ENCODE results near the gene EFEMP2. TPM values are rescaled to one million over a fixed set of nuclear protein-coding genes. Genes with fewer than 3 reads are reported as not detected.

EFEMP2 gene
- total RNA-seq, 1 donor from 2014 or later: 62.0 TPM

DNA sequence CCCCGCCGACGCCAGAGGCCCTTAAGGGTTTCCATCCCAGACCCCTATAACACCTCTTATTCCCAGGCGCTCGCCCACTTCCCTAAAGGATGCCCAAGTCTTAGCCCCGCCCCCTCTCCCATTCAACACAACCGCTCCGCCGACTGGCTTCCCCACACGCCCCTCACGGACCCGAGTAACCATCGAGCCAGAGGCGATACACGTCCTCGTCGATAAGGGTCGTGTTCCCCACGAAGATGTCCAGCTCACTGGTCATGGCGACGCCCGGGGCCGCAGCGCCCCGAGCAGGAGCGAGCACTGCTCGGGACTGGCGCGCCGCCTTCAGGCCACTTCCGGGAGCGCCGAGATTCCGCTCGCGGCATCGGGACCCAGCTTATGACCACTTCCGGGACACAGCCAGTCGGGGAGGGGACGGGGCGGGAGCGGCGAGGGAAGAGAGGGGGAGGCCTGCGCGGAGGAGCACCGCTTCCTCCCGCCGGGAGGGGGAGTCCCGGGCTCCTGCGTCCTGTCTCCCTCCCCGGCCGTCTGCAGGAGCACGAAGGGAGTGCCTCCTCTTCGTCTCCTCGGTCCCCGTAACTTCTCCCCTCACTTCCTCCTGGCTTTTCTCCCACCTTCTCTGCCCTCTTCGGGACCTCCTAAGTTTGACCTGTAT, 15.7 kb upstream of the EFEMP2 start, which contains the start of gene FIBP:
Gene FIBP, minus strand, starts transcription at position 309 of the 652 bp plus-strand sequence. Its CDS starts 53 bp downstream, at position 256.
- Histone ChIP-seq H3K36me3 (ENCODE audit: control insufficient read depth, insufficient read depth, low read length) (peaks cover 11% of the 10 kb centered on the region), H3K27me3 (ENCODE audit: control insufficient read depth, insufficient read depth, low read length) (no peaks in the 10 kb centered on the region), H3K4me3 (ENCODE audit: low read depth, low read length) (peak within 1 kb of the TSS; percentile 63)
- DNase-seq (ENCODE audit: low read depth): peak; percentile 79
- TF ChIP-seq, protein P1, sequence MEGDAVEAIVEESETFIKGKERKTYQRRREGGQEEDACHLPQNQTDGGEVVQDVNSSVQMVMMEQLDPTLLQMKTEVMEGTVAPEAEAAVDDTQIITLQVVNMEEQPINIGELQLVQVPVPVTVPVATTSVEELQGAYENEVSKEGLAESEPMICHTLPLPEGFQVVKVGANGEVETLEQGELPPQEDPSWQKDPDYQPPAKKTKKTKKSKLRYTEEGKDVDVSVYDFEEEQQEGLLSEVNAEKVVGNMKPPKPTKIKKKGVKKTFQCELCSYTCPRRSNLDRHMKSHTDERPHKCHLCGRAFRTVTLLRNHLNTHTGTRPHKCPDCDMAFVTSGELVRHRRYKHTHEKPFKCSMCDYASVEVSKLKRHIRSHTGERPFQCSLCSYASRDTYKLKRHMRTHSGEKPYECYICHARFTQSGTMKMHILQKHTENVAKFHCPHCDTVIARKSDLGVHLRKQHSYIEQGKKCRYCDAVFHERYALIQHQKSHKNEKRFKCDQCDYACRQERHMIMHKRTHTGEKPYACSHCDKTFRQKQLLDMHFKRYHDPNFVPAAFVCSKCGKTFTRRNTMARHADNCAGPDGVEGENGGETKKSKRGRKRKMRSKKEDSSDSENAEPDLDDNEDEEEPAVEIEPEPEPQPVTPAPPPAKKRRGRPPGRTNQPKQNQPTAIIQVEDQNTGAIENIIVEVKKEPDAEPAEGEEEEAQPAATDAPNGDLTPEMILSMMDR (IDR thresholded peaks at IDR 0.05; ENCODE audit: insufficient read depth, low read length, poor library complexity, severe bottlenecking): peak; percentile 89

DNA sequence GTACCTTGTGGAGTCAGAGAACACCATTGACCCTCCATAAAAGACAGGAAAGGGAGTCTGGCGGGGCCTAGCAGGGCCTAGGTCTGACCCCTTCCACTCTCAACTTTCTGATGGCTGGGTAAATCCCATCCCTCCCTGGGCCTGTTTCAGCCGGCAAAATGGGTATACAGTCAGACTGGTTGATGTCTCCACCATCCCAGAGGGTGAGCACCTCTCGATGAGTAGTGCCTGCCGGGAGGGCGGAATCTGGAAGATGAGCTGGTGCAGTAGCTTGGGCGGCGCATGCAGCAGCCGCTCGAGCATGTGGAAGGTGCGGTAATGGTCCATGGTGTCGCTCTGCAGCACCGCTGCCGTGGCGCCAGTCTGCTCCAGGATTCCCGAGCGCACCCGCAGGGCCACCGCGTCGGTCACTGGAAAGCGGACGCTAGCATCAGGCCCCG, 15.1 kb upstream of the EFEMP2 start:
- TF ChIP-seq, protein P1 (IDR thresholded peaks at IDR 0.05; ENCODE audit: insufficient read depth, low read length, poor library complexity, severe bottlenecking): no peak
- Histone ChIP-seq H3K27me3 (ENCODE audit: control insufficient read depth, insufficient read depth, low read length) (no peaks in the 10 kb centered on the region), H3K36me3 (ENCODE audit: control insufficient read depth, insufficient read depth, low read length) (peaks cover 11% of the 10 kb centered on the region), H3K4me3 (ENCODE audit: low read depth, low read length) (peak overlapping the region; percentile 63)
- DNase-seq (ENCODE audit: low read depth): no peak

DNA sequence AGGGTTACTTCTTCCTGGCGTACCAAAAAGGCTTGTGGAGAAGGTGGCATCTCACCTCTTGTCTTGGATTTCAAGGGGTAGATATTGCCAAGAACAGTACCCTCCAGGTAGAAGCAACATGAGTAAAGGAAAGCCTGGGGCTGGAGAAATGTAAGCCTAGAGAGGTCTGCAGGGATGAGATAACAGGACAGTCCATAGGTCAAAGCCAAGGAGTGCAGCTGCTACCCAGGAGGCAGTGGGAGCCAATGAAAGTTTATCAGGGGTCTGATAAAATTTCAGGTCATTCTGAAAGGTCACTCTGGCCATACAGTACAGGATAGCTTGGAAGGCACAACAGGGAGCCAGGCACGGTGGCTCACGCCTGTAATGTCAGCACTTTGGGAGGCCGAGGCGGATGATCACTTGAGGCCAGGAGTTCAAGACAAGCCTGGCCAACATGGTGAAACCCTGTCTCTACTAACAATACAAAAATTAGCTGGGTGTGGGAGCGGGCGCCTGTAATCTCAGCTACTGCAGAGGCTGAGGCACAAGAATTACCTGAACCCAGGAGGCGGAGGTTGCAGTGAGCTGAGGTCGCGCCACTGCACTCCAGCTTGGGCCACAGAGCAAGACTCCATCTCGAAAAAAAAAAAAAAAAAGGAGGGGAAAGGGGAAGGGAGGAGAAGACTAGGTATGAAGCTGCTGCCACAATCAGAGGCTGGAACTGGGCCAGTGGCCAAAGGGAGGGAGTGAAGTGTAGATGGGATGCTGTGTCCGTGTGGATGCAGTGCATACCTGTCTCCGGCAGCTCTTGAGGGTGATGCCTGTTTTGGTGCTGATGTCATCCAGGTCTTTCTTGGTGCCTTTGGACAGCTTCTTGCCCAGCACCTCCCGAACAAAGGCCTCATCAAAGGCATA, 14.5 kb upstream of the EFEMP2 start:
- Histone ChIP-seq H3K36me3 (ENCODE audit: control insufficient read depth, insufficient read depth, low read length) (peaks cover 11% of the 10 kb centered on the region), H3K27me3 (ENCODE audit: control insufficient read depth, insufficient read depth, low read length) (no peaks in the 10 kb centered on the region), H3K4me3 (ENCODE audit: low read depth, low read length) (peak overlapping the region; percentile 63)
- DNase-seq (ENCODE audit: low read depth): no peak
- TF ChIP-seq, protein P1 (IDR thresholded peaks at IDR 0.05; ENCODE audit: insufficient read depth, low read length, poor library complexity, severe bottlenecking): no peak

DNA sequence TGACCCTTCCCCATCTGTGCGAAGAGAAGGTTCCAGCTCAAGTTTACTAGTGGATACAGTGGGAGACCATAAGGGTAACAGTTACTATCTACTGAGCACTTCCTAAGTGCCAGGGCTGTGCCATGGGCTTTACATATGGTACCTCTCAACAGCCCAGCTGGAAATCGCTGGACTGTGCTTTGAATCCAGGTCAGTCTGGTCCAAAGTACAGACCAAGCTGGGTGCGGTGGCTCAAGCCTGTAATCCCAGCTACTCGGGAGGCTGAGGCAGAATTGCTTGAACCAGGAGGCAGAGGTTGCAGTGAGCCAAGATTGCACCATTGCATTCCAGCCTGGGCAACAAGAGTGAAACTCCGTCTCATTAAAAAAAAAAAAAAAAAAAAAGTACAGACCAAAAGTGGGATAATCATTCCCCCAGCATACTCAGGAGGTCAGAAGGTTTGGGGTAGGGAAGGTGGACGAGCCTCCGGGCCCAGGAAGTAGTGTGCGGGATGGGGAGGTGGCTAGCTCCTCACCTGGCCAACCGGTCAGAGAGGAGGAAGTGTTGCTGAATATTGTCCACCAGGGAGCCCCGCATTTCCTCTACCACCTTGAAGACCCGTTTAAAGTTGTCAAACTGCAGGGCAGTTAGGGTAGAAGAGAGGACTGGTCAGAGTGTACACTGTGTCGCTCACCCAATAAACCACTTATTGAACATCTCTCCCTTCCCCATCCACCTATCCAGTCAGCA, 13.4 kb upstream of the EFEMP2 start:
- peaks cover 11% of the 10 kb centered on the region for H3K36me3 ChIP-seq (ENCODE audit: control insufficient read depth, insufficient read depth, low read length)
- no peak for DNase-seq (ENCODE audit: low read depth)
- no peak overlapping the region for H3K4me3 ChIP-seq (ENCODE audit: low read depth, low read length)
- TF ChIP-seq, protein P1 (IDR thresholded peaks at IDR 0.05; ENCODE audit: insufficient read depth, low read length, poor library complexity, severe bottlenecking): no peak
- H3K27me3 ChIP-seq (ENCODE audit: control insufficient read depth, insufficient read depth, low read length): no peaks in the 10 kb centered on the region

DNA sequence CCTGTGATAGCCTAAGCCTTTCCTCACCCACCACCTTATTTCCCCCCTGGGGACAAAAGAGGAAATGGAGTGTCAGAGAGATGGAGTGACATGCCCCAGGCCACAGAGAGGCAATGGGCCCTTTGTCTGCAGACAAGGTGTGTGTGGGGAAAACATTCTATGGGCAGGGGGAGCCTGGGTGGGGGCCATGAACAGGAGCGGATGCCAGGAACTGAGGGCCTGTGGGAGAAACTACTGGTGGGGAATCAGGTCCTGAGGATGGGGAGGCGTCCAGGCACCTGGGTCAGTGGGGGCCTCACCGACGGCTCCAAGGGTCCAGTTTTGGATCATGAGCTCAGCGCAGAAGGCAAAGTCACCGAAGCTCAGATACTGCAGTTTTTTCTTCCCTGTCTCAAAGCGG, 12.6 kb upstream of the EFEMP2 start:
- TF ChIP-seq, protein P1 (IDR thresholded peaks at IDR 0.05; ENCODE audit: insufficient read depth, low read length, poor library complexity, severe bottlenecking): no peak
- no peak for DNase-seq (ENCODE audit: low read depth)
- peaks cover 11% of the 10 kb centered on the region for H3K36me3 ChIP-seq (ENCODE audit: control insufficient read depth, insufficient read depth, low read length)
- no peaks in the 10 kb centered on the region for H3K27me3 ChIP-seq (ENCODE audit: control insufficient read depth, insufficient read depth, low read length)
- H3K4me3 ChIP-seq (ENCODE audit: low read depth, low read length): no peak overlapping the region
